WTC11 (cell line): ENCODE data around the gene AXDND1. TPM values are rescaled to one million over a fixed set of nuclear protein-coding genes. Genes with fewer than 3 reads are reported as not detected.

Experiments
- ATAC-seq: fragments of 200-7000 bp; cut with Tn5 transposase; 2 replicates; pipeline ENCODE4 v1.10.0; 2021; ENCODE audit warnings: mild to moderate bottlenecking, moderate library complexity
- CTCF ChIA-PET: fragments of 300-600 bp; sonication (Branson Sonifier 250); formaldehyde crosslinking; loops from one replicate; lab custom pipeline; 2021; ENCODE audit warnings: antibody characterized with exemption; lab: Charles Lee
- POLR2A ChIA-PET: fragments of 350-600 bp; sonication (Branson Sonifier 250); formaldehyde crosslinking; loops from one replicate; lab custom pipeline; 2021; ENCODE audit warnings: antibody characterized with exemption; lab: Charles Lee
- DNase-seq: peaks from one replicate; pipeline ENCODE4 v3.0.0; 2021; ENCODE audit warnings: low spot score
- H3K27ac Mint-ChIP-seq: 2 replicates; pipeline ENCODE4 v1.8.0; 2021; ENCODE audit warnings: mixed read lengths
- H3K27me3 Mint-ChIP-seq: 2 replicates; pipeline ENCODE4 v1.8.0; 2021; ENCODE audit warnings: low read depth, mild to moderate bottlenecking, moderate library complexity, mixed read lengths
- H3K36me3 Mint-ChIP-seq: 2 replicates; pipeline ENCODE4 v1.8.0; 2021; ENCODE audit warnings: mixed read lengths
- H3K4me1 Mint-ChIP-seq: 2 replicates; pipeline ENCODE4 v1.8.0; 2022; ENCODE audit warnings: mixed read lengths
- H3K4me3 Mint-ChIP-seq: 2 replicates; pipeline ENCODE4 v1.8.0; 2021; ENCODE audit warnings: mild to moderate bottlenecking, moderate library complexity, mixed read lengths
- H3K9me3 Mint-ChIP-seq: 2 replicates; pipeline ENCODE4 v1.8.0; 2021; ENCODE audit warnings: mixed read lengths
- ESRRA ChIP-seq: sonication (generic); formaldehyde crosslinking; IDR thresholded peaks from 2 replicates; pipeline ENCODE4 v1.8.1; 2022; ENCODE audit warnings: mild to moderate bottlenecking, missing genetic modification reagents, borderline replicate concordance
- FOXP4 ChIP-seq: sonication (generic); formaldehyde crosslinking; IDR thresholded peaks from 2 replicates; pipeline ENCODE4 v1.8.0; 2022; ENCODE audit warnings: mild to moderate bottlenecking, missing genetic modification reagents
- GABPB1 ChIP-seq: sonication (generic); formaldehyde crosslinking; IDR thresholded peaks from 2 replicates; pipeline ENCODE4 v1.8.1; 2023; ENCODE audit warnings: mild to moderate bottlenecking, missing genetic modification reagents
- HMGA2 ChIP-seq: fragments of 250-450 bp; sonication (Bioruptor Pico); IDR thresholded peaks from 2 replicates; pipeline ENCODE4 v1.4.0; 2021; ENCODE audit warnings: mild to moderate bottlenecking, moderate library complexity
- NFYB ChIP-seq: sonication (generic); formaldehyde crosslinking; conservative IDR thresholded peaks from 2 replicates; pipeline ENCODE4 v1.8.0; 2022; ENCODE audit warnings: low read depth, missing genetic modification reagents
- NR2C2 ChIP-seq: sonication (generic); formaldehyde crosslinking; IDR thresholded peaks from 2 replicates; pipeline ENCODE4 v1.8.0; 2022; ENCODE audit warnings: mild to moderate bottlenecking, missing genetic modification reagents
- PRDM15 ChIP-seq: sonication (generic); formaldehyde crosslinking; IDR thresholded peaks from 2 replicates; pipeline ENCODE4 v1.8.0; 2022; ENCODE audit warnings: missing genetic modification reagents
- SP1 ChIP-seq: sonication (generic); formaldehyde crosslinking; conservative IDR thresholded peaks from 2 replicates; pipeline ENCODE4 v1.8.1; 2022; ENCODE audit warnings: missing genetic modification reagents
- USF1 ChIP-seq: sonication (generic); formaldehyde crosslinking; IDR thresholded peaks from 2 replicates; pipeline ENCODE4 v1.8.0; 2022; ENCODE audit warnings: mild to moderate bottlenecking, missing genetic modification reagents
- ZBTB21 ChIP-seq: sonication (generic); formaldehyde crosslinking; IDR thresholded peaks from 2 replicates; pipeline ENCODE4 v1.8.1; 2023; ENCODE audit warnings: mild to moderate bottlenecking, missing genetic modification reagents, borderline replicate concordance
- ZNF263 ChIP-seq: sonication (generic); formaldehyde crosslinking; IDR thresholded peaks from 2 replicates; pipeline ENCODE4 v1.8.1; 2022; ENCODE audit warnings: low read depth, mild to moderate bottlenecking, moderate library complexity, missing genetic modification reagents
- ZNF396 ChIP-seq: fragments of 250-450 bp; sonication (Bioruptor Pico); IDR thresholded peaks from 2 replicates; pipeline ENCODE4 v1.8.0; 2021; ENCODE audit warnings: mild to moderate bottlenecking, moderate library complexity, borderline replicate concordance
- ZNF416 ChIP-seq: fragments of 250-450 bp; sonication (Bioruptor Pico); IDR thresholded peaks from 2 replicates; pipeline ENCODE4 v1.9.0; 2021; ENCODE audit warnings: mild to moderate bottlenecking, inconsistent platforms
- ZNF512 ChIP-seq: sonication (generic); formaldehyde crosslinking; IDR thresholded peaks from 2 replicates; pipeline ENCODE4 v1.8.1; 2022; ENCODE audit warnings: missing genetic modification reagents, borderline replicate concordance
- total RNA-seq: library from RNA; stranded (reverse); gene quantifications from 3 replicates; pipeline ENCODE4 v1.2.3, GENCODE V29; 2021
- TF ChIP-seq, protein P1 (sequence below): sonication (generic); formaldehyde crosslinking; IDR thresholded peaks from 2 replicates; pipeline ENCODE4 v1.8.1; 2023; ENCODE audit warnings: mild to moderate bottlenecking, missing genetic modification reagents, moderate library complexity
- TF ChIP-seq, protein P2 (sequence below): sonication (generic); formaldehyde crosslinking; IDR thresholded peaks from 2 replicates; pipeline ENCODE4 v1.8.1; 2022; ENCODE audit warnings: mild to moderate bottlenecking, moderate library complexity, missing genetic modification reagents
- TF ChIP-seq, protein P3 (sequence below): sonication (generic); formaldehyde crosslinking; IDR thresholded peaks from 2 replicates; pipeline ENCODE4 v1.8.1; 2023; ENCODE audit warnings: mild to moderate bottlenecking, missing genetic modification reagents
- TF ChIP-seq, protein P4 (sequence below): sonication (generic); formaldehyde crosslinking; IDR thresholded peaks from 2 replicates; pipeline ENCODE4 v1.8.0; 2023; ENCODE audit warnings: mild to moderate bottlenecking, missing genetic modification reagents
- TF ChIP-seq, protein P5 (sequence below): sonication (generic); formaldehyde crosslinking; conservative IDR thresholded peaks from 2 replicates; pipeline ENCODE4 v1.8.1; 2022; ENCODE audit warnings: mild to moderate bottlenecking, missing genetic modification reagents

The AXDND1 gene
- total RNA-seq, 1 experiment from 2014 or later = not detected

DNA sequence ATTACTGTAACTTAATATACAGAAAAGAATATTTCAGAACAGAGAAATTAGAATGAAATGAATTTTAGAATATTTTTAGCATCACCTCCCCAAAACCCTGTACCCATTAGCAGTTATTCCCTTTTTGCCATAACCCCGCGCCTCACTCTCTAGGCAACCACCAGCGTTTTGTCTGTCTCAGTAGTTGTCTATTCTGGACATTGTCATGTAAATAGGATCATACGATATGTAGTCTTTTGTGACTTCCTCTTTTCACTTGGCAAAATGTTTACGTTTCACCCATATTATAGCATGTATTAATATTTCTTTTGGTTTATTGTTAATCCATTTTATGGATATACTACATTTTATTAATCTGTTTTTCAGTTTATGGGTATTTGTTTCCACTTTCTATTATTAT lies 47.3 kb upstream of the AXDND1 start:
- DNase-seq (no peak), ATAC-seq (no peak)
- H3K36me3 Mint-ChIP-seq = no peaks in the 10 kb centered on the region
- no peak overlapping the region for H3K4me3 Mint-ChIP-seq
- 0 out of 2 replicates have a peak, but pooled peaks cover 4% of the 10 kb centered on the region for H3K9me3 Mint-ChIP-seq
- no peak overlapping the region for H3K27ac Mint-ChIP-seq
- H3K4me1 Mint-ChIP-seq = peaks cover 10% of the 10 kb centered on the region
- TF ChIP-seq SP1 (CRISPR knock-in tag) (no peak), USF1 (CRISPR knock-in tag) (no peak), NR2C2 (CRISPR knock-in tag) (no peak), ZBTB21 (CRISPR knock-in tag) (no peak), ZNF416 (CRISPR knock-in tag) (no peak), NFYB (CRISPR knock-in tag) (no peak), ZNF263 (CRISPR knock-in tag) (no peak), ZNF512 (CRISPR knock-in tag) (no peak), PRDM15 (no peak), HMGA2 (CRISPR knock-in tag) (no peak), ZNF396 (CRISPR knock-in tag) (no peak), GABPB1 (no peak), FOXP4 (CRISPR knock-in tag) (no peak), ESRRA (CRISPR knock-in tag) (no peak)
- TF ChIP-seq, protein P1, sequence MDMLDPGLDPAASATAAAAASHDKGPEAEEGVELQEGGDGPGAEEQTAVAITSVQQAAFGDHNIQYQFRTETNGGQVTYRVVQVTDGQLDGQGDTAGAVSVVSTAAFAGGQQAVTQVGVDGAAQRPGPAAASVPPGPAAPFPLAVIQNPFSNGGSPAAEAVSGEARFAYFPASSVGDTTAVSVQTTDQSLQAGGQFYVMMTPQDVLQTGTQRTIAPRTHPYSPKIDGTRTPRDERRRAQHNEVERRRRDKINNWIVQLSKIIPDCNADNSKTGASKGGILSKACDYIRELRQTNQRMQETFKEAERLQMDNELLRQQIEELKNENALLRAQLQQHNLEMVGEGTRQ (CRISPR knock-in tag) = no peak
- TF ChIP-seq, protein P2, sequence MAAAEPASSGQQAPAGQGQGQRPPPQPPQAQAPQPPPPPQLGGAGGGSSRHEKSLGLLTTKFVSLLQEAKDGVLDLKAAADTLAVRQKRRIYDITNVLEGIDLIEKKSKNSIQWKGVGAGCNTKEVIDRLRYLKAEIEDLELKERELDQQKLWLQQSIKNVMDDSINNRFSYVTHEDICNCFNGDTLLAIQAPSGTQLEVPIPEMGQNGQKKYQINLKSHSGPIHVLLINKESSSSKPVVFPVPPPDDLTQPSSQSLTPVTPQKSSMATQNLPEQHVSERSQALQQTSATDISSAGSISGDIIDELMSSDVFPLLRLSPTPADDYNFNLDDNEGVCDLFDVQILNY (CRISPR knock-in tag) = no peak
- TF ChIP-seq, protein P3, sequence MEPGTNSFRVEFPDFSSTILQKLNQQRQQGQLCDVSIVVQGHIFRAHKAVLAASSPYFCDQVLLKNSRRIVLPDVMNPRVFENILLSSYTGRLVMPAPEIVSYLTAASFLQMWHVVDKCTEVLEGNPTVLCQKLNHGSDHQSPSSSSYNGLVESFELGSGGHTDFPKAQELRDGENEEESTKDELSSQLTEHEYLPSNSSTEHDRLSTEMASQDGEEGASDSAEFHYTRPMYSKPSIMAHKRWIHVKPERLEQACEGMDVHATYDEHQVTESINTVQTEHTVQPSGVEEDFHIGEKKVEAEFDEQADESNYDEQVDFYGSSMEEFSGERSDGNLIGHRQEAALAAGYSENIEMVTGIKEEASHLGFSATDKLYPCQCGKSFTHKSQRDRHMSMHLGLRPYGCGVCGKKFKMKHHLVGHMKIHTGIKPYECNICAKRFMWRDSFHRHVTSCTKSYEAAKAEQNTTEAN = no peak
- TF ChIP-seq, protein P4, sequence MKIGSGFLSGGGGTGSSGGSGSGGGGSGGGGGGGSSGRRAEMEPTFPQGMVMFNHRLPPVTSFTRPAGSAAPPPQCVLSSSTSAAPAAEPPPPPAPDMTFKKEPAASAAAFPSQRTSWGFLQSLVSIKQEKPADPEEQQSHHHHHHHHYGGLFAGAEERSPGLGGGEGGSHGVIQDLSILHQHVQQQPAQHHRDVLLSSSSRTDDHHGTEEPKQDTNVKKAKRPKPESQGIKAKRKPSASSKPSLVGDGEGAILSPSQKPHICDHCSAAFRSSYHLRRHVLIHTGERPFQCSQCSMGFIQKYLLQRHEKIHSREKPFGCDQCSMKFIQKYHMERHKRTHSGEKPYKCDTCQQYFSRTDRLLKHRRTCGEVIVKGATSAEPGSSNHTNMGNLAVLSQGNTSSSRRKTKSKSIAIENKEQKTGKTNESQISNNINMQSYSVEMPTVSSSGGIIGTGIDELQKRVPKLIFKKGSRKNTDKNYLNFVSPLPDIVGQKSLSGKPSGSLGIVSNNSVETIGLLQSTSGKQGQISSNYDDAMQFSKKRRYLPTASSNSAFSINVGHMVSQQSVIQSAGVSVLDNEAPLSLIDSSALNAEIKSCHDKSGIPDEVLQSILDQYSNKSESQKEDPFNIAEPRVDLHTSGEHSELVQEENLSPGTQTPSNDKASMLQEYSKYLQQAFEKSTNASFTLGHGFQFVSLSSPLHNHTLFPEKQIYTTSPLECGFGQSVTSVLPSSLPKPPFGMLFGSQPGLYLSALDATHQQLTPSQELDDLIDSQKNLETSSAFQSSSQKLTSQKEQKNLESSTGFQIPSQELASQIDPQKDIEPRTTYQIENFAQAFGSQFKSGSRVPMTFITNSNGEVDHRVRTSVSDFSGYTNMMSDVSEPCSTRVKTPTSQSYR (CRISPR knock-in tag) = no peak
- TF ChIP-seq, protein P5, sequence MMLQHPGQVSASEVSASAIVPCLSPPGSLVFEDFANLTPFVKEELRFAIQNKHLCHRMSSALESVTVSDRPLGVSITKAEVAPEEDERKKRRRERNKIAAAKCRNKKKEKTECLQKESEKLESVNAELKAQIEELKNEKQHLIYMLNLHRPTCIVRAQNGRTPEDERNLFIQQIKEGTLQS = no peak
- ChIA-PET POLR2A (no interaction called here), CTCF (no interaction called here)
- H3K27me3 Mint-ChIP-seq = no peaks in the 10 kb centered on the region
